NT2/D1 (cell line): Measurements from ENCODE around the gene NPIPB6.
"Not testable (repeated sequence)": the region's sequence is repeated elsewhere in the genome, so short reads cannot be mapped to it uniquely, and the experiment has no call there.

Experiments
- DNase-seq: peaks from one replicate; pipeline ENCODE4 v3.0.0-alpha.2; 2011; ENCODE audit warnings: low read depth, low spot score
- H3K27me3 ChIP-seq: 2 replicates; pipeline ENCODE4 v1.6.0; 2011; ENCODE audit warnings: mild to moderate bottlenecking; ENCODE audit not compliant: insufficient read length, insufficient read depth
- H3K36me3 ChIP-seq: 2 replicates; pipeline ENCODE4 v1.6.1; 2011; ENCODE audit warnings: mild to moderate bottlenecking, low read length, mixed read lengths; ENCODE audit not compliant: insufficient read depth, insufficient read length
- H3K4me1 ChIP-seq: 2 replicates; pipeline ENCODE4 v1.5.1; 2011; ENCODE audit not compliant: insufficient read depth, insufficient read length
- H3K4me3 ChIP-seq: 2 replicates; pipeline ENCODE4 v1.5.1; 2011; ENCODE audit warnings: low read depth; ENCODE audit not compliant: insufficient read length
- H3K9ac ChIP-seq: 2 replicates; pipeline ENCODE4 v1.6.0; 2011; ENCODE audit warnings: low read depth; ENCODE audit not compliant: insufficient read length
- H3K9me3 ChIP-seq: 2 replicates; pipeline ENCODE4 v1.5.1; 2011; ENCODE audit warnings: mild to moderate bottlenecking, low read length; ENCODE audit not compliant: insufficient read depth

NPIPB6 gene

GRCh38 chr16:28363408-28363807, at the start of gene NPIPB6:
TSS of gene NPIPB6 (minus strand) at chr16:28363508. CDS start at chr16:28362822, 686 bp downstream.
- DNase-seq, H3K27me3 ChIP-seq, H3K36me3 ChIP-seq, H3K4me1 ChIP-seq, H3K4me3 ChIP-seq, H3K9ac ChIP-seq, H3K9me3 ChIP-seq: not testable (repeated sequence)

GRCh38 chr16:28403220-28404072, 40.1 kb upstream of the NPIPB6 start, which contains the start of gene EIF3CL:
TSS of gene EIF3CL (minus strand) at chr16:28403841. CDS start at chr16:28403618, 223 bp downstream.
- not testable (repeated sequence) for H3K4me3 ChIP-seq, H3K4me1 ChIP-seq, H3K9me3 ChIP-seq, DNase-seq, H3K9ac ChIP-seq, H3K27me3 ChIP-seq, H3K36me3 ChIP-seq

GRCh38 chr16:28392054-28392453, 28.7 kb upstream of the NPIPB6 start:
- not testable (repeated sequence) for H3K4me1 ChIP-seq, H3K9ac ChIP-seq, H3K36me3 ChIP-seq, H3K27me3 ChIP-seq, DNase-seq, H3K9me3 ChIP-seq, H3K4me3 ChIP-seq

- DNase-seq, H3K4me3 ChIP-seq, H3K27me3 ChIP-seq, H3K36me3 ChIP-seq, H3K4me1 ChIP-seq, H3K9me3 ChIP-seq, H3K9ac ChIP-seq: not testable (repeated sequence)
These were observed 19.0 kb upstream of the NPIPB6 start for GRCh38 chr16:28382177-28382867.

- not testable (repeated sequence) for H3K4me1 ChIP-seq, DNase-seq, H3K9me3 ChIP-seq, H3K4me3 ChIP-seq, H3K27me3 ChIP-seq, H3K9ac ChIP-seq, H3K36me3 ChIP-seq
These were observed 14.5 kb upstream of the NPIPB6 start for GRCh38 chr16:28377822-28378221.

GRCh38 chr16:28377108-28377625, 13.9 kb upstream of the NPIPB6 start:
- H3K9me3 ChIP-seq, H3K9ac ChIP-seq, H3K36me3 ChIP-seq, H3K4me3 ChIP-seq, DNase-seq, H3K27me3 ChIP-seq, H3K4me1 ChIP-seq: not testable (repeated sequence)

- H3K4me3 ChIP-seq, H3K9ac ChIP-seq, H3K36me3 ChIP-seq, H3K27me3 ChIP-seq, DNase-seq, H3K4me1 ChIP-seq, H3K9me3 ChIP-seq: not testable (repeated sequence)
These were observed 11.8 kb upstream of the NPIPB6 start for GRCh38 chr16:28375115-28375514.

GRCh38 chr16:28374281-28374680, 11.0 kb upstream of the NPIPB6 start:
- H3K27me3 ChIP-seq, H3K4me3 ChIP-seq, H3K9me3 ChIP-seq, H3K4me1 ChIP-seq, H3K36me3 ChIP-seq, H3K9ac ChIP-seq, DNase-seq: not testable (repeated sequence)

GRCh38 chr16:28367926-28368325, 4.6 kb upstream of the NPIPB6 start:
- H3K4me3 ChIP-seq, H3K36me3 ChIP-seq, H3K9ac ChIP-seq, H3K4me1 ChIP-seq, DNase-seq, H3K27me3 ChIP-seq, H3K9me3 ChIP-seq: not testable (repeated sequence)

GRCh38 chr16:28364268-28365173, 1.2 kb upstream of the NPIPB6 start:
- not testable (repeated sequence) for H3K9me3 ChIP-seq, H3K27me3 ChIP-seq, DNase-seq, H3K4me1 ChIP-seq, H3K4me3 ChIP-seq, H3K9ac ChIP-seq, H3K36me3 ChIP-seq

GRCh38 chr16:28362600-28362999, 708 bp downstream of the NPIPB6 start:
- not testable (repeated sequence) for H3K4me1 ChIP-seq, DNase-seq, H3K36me3 ChIP-seq, H3K4me3 ChIP-seq, H3K27me3 ChIP-seq, H3K9ac ChIP-seq, H3K9me3 ChIP-seq
